ENCODE results near the gene C5orf63.

GRCh38 chr5:127061956-127062355, 11.3 kb downstream of the C5orf63 start:
- no peak for TF ChIP-seq E2F6 (IDR thresholded peaks at IDR 0.05)
- TF ChIP-seq CTCF (IDR thresholded peaks at IDR 0.05; ENCODE audit: control extremely low read depth in 1 of 3, insufficient read depth in 1 of 3, low read depth in 1 of 3, low read length in 3 of 3): no peak
- TF ChIP-seq POLR2A (IDR thresholded peaks at IDR 0.05; ENCODE audit: control extremely low read depth in 1 of 2, low read depth in 2 of 2, low read length in 2 of 2): no peak
- TF ChIP-seq RAD21 (IDR thresholded peaks at IDR 0.05 in 1 of 2, conservative IDR thresholded peaks at IDR 0.05 in 1 of 2; ENCODE audit: low read depth in 2 of 2, low read length in 2 of 2): no peak
- TF ChIP-seq MAX (IDR thresholded peaks at IDR 0.05): no peak
- no peak for TF ChIP-seq BCL11A (IDR thresholded peaks at IDR 0.05; ENCODE audit: low read depth in 2 of 2, low read length in 2 of 2)

Data from H1 (cell line).